Right ventricle myocardium superior (tissue), 1 donor: ENCODE results near the gene PBX3. TPM values are rescaled to one million over a fixed set of nuclear protein-coding genes. Genes with fewer than 3 reads are reported as not detected.

Source experiments
- ATAC-seq: fragments of 200-7000 bp; cut with Tn5 transposase; one replicate; pipeline ENCODE4 v1.9.1; 2020; ENCODE audit warnings: mild to moderate bottlenecking; ENCODE audit not compliant: poor library complexity
- DNase-seq: peaks from one replicate; pipeline ENCODE4 v3.0.0-alpha.2; 2020
- intact Hi-C: fragments of 100-400 bp; cut with DNase I; formaldehyde crosslinking; loops from one replicate; pipeline ENCODE4 v1.11.2; 2022
- long read RNA-seq: library from polyadenylated mRNA; unstranded; transcript quantifications from one replicate; pipeline ENCODE4 v2.0.0, GENCODE V29; 2021
- total RNA-seq: library from RNA; stranded (reverse); fragmentation: NEBNext Ultra II Directional; extraction: Animal tissue kit (Norgen Biotek cat#: 25700); gene quantifications from one replicate; pipeline ENCODE4 v1.2.1, GENCODE V29; 2021
- donor health status: DM: no; HTN: yes; CAD: no; lungs with severe emphysema.

PBX3 gene
- total RNA-seq, result 54.1 TPM
- long read RNA-seq, transcript PBX3-201 (8 exons, 2,755 nt), result minor isoform, 39 of 232 reads
- long read RNA-seq, transcript PBX3-204 (9 exons, 2,775 nt), result major isoform, 162 of 232 reads
- long read RNA-seq, partial matches to known transcripts, result 11 of 232 reads
- long read RNA-seq, other reads (novel, unspliced or antisense), result 12 of 232 reads

DNA sequence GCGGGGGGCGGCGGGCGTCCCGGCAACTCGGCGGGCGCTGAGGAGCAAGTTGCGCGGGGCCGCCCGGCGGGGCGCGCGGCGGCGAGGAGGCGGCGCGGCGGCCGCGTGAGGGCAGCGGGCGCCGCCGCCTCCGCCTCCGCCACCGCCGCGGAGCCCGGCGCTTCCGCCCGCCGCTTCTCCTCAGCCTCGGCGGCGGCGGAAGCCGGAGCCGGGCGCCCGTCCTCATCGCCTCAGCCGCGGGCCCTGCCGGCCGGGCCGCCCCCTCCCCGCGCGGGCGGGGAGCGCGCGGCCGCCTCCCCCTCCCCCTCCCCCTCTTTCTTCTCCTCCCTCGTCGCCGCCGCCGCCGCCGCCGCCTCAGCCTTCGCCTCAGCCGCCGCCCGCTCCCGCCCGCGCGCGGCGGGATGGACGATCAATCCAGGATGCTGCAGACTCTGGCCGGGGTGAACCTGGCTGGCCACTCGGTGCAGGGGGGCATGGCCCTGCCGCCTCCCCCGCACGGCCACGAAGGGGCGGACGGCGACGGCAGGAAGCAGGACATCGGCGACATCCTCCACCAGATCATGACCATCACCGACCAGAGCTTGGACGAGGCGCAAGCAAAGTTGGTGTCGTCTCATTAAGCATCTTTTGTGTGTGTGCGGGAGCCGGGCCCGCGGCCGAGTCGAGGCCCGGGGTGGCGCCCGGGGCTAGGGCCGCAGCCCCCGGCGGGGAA lies at the start of gene PBX3:
Gene PBX3 (plus strand): TSS at position 321 of the 712 bp plus-strand sequence.
- ATAC-seq, result peak; percentile 8
- peak; percentile 74 for DNase-seq
- intact Hi-C loops, result no loop called here

DNA sequence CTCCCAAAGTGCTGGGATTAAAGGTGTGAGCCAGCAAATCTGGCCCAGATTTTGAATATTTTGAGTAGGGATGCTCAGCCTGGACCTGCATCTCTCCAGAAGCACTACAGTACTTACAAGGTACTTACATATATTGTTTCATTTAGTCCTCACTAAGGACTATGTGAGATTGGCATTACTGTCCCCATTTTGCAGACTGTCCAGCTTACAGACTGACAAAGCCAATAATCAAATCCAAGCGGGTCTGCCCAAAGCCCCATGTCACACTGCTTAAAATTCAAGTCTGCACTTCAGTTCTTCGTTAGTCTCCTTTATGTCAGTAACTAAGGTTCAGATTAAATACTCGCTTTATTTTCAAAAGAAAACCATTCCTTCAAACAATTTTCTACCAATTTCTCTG lies 47.3 kb upstream of the PBX3 start:
- DNase-seq (no peak), ATAC-seq (no peak)
- intact Hi-C loops, result no loop called here

DNA sequence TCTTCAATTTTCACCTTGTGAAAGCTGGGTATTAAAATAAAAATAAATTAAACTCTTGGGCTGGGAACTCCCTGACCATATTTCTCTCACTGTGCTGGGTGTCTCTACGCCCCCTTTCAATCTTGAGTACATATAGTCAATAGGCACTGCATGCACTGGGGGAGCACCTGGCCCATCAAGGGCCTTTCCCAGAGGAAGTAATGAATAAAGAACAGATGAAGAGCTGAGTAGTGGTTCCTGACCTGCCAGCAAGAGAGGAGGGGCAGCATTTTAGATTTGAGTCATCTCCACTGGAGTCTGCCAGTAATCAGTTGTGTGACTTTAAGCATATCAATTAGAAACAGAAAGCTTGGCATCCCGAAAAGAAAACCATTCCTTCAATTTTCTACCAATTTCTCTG lies 46.4 kb upstream of the PBX3 start:
- intact Hi-C loops, result no loop called here
- no peak for ATAC-seq
- no peak for DNase-seq

DNA sequence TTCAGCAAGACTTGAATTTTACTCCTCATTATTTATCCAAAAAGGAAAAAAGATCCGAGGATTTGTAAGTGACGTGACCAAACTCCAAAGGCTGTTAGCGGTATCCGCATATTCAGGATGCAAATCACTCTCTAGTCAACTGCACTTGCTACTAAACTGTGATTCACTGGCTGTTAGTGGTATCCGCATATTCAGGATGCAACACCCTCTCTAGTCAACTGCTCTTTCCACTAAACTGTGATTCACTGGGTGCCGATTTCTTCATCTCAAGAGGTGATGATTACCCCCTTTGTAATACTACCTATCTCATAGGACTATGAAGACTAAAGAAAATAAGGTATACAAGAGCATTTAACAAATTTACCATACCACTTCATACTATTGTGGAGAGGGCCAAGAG lies 45.8 kb upstream of the PBX3 start:
- intact Hi-C loops, result no loop called here
- ATAC-seq (no peak), DNase-seq (no peak)

DNA sequence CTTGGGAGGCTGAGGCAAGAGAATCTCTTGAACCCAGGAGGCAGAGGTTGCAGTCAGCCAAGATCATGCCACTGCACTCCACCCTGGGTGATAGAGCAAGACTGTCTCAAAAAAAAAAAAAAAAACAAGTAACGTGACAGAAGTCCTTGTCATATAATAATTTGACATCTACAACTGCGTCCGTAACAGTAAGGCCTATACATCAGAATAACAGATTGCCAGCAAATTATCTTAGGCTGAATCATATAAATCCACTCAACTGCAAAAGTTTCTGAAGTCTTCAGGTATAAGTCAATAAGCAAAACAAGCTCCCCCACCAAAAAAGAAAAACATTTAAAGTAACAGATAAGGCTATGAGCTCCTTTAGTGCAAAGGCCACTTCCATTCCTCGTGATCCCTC lies 43.5 kb upstream of the PBX3 start:
- DNase-seq, result no peak
- intact Hi-C loops, result no loop called here
- no peak for ATAC-seq

DNA sequence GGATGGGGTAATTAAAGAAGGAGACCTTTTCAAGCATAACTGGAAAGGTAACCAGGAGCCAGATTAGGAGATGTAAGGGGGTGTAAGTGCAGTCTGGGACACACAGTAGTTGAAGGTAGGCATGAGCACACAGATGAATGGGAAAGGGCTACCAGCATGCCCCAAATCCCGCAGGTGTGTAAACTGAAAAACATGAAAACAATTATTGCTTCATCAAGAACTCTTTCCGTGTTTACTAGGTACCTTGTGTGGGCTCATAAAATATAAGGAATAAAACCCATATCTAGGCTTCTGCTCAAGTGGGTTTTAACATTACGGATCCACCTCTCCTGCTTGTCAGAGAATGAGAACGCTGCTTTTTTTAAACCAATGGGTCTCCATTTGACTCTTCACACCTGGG lies 41.3 kb upstream of the PBX3 start:
- intact Hi-C loops, result no loop called here
- ATAC-seq, result no peak
- DNase-seq, result no peak

DNA sequence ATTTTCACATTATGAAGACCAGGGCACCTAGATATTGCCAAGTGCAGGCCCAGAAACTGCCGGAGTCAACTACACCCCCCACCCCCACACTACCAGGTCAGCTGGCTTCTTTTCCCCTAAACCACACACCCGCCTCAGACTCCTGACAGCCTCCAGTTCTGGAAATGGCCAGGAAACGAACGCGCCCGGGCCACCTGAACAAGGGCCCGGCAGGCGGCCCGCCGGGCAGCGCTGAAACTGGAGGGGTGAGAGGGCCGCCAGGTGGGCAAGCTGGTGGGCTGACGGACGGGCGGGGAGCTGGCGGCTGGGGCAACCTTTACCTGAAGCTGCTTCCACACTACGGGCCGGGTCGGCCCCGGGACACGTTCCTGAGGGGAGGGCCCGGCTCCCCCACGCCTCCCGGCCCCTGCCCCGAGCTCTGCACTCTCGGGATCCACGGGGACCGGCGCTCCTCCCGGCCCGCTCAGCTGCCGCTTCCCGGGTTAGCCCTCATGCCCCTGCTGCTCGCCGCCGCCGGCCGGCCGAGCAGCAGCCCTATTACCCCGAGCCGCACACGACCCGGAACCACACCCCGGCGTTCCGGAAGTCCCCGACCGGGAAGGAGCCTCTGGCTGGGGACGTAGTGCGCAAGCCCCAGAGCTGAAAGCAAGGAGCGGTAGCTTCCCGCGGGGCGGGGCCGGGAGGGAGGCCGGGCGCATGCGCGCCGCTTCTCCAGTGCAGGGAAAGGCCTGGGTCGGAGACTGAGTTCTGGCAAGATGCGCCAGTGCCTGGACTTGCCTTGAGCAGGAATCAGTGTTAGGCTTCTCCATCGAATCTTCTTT lies 40.3 kb upstream of the PBX3 start, which contains the start of gene MAPKAP1:
Gene MAPKAP1 (minus strand): TSS at position 558 of the 821 bp plus-strand sequence. CDS start 34,634 bp downstream, outside the sequence.
- ATAC-seq, result peak; percentile 100
- intact Hi-C loops, result no loop called here

DNA sequence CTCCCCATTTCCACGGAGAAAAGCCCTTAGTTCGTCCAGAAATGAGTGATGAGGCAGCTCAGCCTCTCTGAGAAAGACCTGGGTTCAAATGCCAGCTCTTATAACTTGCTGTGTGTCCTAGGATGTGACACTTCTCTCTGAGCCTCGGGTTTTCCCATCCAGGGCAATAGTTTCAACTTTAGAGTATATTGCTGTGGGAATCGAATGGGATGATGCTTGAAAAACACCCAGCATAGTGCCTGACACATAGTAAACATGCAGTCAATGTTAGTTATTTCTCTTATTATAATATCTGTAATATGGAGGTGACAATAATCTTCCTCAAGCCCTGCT lies 39.7 kb upstream of the PBX3 start:
- intact Hi-C loops, result no loop called here
- ATAC-seq (no peak), DNase-seq (no peak)

More for the DNA sequence above, 40.3 kb upstream of the PBX3 start, which contains the start of gene MAPKAP1:
- peak; percentile 99 for DNase-seq

DNA sequence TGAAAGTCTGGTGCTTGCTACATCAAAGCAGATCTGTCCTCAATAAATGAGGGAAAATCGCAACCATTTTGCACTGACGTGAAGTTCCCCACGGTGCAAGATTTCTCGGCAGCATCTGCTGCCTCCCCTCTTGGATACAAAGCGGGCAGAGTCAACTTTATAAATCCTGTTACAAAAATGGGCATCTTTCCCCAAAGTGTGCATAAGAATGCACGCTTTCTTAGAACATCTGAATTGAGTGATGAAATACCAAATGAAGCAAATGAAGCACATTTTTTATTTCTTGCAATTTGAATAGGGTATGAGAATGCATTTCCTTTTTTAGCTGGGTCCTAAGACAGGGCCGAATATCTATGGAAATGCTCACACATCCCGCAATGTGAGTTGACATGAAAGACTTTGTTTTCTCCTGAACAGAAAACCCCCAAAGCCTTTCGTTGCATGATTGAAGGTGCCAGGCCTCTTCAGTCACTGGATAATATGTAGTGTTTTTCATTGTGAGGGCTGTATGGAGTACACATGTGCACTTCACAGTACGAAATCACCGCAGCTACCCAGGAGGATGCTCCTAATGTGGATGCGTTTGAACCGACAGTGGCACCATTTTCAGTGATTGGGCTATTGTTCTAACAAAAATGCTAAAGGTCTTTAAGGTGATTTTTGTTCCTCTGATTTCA lies 20.6 kb upstream of the PBX3 start:
- ATAC-seq (no peak), DNase-seq (no peak)
- intact Hi-C loops, result no loop called here

DNA sequence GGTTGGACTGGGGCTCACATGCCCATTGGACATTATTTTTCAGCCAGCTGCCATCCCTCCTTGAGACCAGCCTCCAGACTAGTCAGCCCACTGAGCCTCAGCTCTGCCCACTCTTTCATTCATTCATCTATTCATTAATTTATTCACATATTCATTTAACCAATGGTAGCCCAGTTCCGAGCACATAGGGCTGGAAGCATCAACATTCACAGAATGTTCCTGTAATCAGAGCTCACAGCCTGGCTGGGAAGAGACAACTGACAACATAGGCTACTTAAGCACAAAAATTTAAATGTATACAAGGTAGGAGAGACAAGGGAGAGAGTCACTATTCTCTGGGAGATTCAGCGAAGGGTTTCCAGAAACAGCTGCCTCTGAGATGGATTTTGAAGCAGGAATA lies 17.0 kb upstream of the PBX3 start:
- intact Hi-C loops, result no loop called here
- DNase-seq (no peak), ATAC-seq (no peak)

DNA sequence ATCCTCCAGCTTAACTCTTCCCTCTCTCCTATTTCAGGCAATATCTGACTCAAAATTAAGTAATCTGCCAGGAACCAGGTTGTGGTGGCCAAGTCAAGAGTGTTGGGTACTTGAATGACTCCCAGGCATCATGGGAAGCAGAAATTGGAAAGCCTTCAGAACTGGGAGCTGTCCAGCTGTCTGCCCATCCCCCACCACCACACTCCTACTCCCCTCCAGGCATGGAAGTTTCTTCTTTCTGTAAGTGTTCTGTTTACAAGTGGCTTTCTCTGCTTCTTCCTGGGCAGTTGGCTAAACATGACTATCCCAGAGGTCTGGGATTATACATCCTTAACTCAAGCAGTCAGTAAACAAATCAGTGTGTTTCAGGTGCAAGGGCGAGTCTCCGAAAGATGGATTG lies 14.6 kb upstream of the PBX3 start:
- no peak for ATAC-seq
- intact Hi-C loops, result no loop called here

DNA sequence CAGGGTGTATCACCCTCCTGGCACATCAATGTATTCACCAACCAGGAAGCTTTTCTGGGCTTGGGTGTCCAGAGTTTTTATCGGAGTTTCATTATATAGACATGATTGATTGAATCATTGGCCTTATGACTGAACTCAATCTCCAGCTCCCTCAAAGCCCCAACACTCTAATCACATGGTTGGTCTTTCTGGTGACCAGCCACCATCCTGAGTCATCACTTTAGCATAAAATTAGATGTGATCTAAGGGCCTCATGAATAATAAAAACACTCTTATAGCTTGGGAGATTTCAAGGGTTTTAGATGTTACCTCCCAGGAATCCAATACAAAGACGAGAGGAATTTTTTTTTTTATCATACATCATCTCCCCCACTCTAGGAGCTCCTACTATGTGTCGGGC lies 7.7 kb upstream of the PBX3 start:
- intact Hi-C loops, result loop anchor here (5.0 kb wide), 1 partner anchor 322 kb away; no protein-coding TSS in a partner anchor
- ATAC-seq (no peak), DNase-seq (no peak)

More for the DNA sequence above, 14.6 kb upstream of the PBX3 start:
- DNase-seq, result no peak

DNA sequence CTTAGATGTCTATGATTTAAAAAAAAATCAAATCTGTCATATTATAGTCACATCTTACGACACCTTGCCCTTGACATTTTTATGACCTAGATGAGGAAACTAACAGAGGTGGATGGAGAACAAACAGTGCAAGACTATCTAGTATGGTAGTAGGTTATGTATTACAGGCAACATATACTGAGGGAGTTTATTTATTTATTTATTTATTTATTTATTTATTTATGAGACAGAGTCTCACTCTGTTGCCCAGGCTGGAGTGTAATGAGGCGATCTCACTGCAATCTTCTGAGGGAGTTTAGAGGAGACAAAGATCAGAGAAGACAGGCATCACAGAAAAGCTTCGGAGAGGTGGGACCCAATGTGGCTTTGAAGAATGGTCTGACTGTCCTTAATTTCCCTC lies 4.5 kb upstream of the PBX3 start:
- DNase-seq (no peak), ATAC-seq (no peak)
- intact Hi-C loops, result no loop called here

DNA sequence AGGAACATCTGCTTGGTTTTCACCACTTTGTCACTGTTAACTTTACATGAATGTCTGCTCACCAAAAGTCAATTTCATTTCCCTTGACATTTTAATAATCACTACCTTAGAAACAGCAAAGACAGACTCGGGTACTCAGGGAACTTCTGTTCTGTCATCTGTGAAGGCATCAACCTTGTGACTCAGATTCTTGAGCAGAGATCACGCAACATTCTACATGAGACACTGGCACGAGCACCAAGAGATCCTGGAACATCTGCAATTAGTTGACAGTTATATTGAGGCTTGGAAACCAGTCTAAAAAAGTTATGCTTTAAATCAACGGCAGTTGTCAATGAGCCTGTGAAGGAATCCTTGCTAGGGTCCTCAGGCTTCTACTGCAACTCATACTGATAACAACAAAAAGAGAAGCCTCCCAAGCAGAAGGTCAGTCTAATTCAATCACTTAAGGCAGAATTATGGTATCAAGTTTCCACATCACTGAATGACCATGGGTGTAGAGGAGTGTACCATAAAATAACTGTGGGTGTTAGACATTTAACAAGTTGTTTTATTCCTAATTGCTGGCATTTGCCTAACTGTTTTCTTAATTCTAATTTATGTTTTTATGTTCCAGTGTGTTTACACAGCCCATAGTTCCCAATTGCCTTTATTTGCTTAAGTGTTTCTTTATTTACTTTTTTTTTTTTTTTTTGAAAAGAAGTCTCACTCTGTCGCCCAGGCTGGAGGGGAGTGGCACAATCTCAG lies 3.3 kb upstream of the PBX3 start:
- ATAC-seq (no peak), DNase-seq (no peak)
- intact Hi-C loops, result no loop called here

DNA sequence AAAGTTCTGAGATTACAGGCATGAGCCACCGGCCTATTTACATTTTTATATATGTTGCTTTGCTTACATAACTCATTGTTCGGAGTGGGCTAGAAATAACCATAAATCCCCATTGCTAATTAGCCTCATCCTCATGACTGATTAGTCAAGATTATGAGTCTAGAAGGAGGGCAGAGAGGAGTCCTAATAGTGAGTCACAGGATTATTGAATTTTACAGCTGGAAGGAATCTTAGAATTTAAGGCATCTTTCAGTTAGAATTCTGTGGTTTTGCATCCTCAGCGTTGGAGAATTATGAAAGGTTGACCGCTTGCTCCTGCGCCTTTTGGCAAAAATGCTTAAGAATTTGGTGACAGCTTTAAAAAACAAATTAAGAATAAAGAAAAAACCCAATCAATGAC lies 2.6 kb upstream of the PBX3 start:
- DNase-seq (no peak), ATAC-seq (no peak)
- intact Hi-C loops, result no loop called here

DNA sequence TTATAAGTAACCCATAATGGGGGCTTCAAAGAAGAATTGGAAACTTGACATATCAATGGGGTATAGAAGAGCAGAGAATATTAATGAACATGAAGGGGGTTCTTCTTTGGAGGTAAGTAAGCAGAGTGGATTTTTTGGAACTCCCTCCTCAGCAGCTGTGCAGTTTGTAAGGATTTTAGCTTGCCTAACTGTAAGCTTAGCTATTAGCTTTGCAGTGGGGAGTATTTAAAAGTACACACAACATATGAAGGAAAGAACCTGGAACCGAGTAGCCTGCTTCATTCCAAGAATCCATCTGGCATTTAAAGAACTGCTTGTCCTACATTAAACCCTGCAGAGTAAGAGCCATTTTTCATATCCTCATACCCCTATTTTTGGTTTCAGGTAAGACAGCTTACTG lies 2.2 kb upstream of the PBX3 start:
- intact Hi-C loops, result no loop called here

DNA sequence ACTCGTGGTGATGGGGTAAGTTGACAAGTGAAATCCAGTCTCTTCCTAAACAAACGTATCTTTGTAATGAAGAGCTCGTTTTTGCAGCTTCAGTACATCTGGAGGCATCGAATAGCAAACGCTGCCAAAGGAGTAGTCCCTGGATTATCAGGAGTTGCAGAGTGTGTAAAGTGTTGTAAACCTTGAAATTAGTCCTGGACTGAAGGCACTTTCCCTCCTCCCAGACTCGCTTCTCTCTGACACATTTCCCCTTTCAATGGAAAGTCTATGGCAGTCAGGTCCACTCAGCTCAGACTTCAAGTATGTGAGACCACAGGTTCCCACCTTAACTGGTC lies 1.5 kb upstream of the PBX3 start:
- DNase-seq, result no peak
- intact Hi-C loops, result no loop called here
- ATAC-seq, result no peak

More for the DNA sequence above, 2.2 kb upstream of the PBX3 start:
- ATAC-seq (no peak), DNase-seq (no peak)

DNA sequence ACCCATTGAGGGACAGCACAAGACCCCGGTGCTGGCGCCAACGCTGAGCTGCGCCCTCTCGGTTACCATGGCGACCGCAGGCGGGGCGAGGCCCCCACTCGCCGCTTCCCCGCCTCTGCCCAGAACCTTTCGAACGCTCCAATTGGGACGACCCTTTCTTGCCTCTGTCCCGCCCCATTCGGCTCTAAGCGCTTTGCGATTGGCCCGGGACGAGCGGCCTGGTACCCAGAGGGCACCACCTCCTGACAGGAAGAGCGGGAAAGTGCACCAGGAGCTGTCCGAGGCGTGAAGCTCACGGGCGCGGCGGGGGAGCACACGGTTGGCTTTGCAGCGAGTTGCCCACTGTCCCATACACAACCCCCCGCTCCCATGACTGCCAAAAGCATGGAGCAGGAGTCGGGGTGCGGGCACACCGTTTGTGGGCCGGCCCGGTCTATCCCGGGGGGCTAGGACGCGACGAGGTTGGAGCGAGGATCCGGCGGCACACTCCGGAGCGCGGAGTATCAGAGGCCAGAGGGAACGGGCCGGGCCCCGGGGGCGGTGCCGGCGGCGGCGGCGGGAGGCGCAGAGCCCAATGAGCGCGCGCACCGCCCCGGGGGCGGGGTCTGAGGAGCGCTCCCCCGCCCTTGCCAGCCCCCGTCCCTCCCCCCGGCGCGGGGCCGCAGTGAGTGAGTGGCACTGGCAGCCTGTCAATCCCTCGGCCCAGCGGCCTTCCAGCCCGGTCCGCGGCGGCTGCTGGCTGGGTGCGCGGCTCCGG lies 978 bp upstream of the PBX3 start:
- intact Hi-C loops, result no loop called here
- ATAC-seq, result peak; percentile 97

More for the DNA sequence above, 978 bp upstream of the PBX3 start:
- peak; percentile 97 for DNase-seq
